Cardiac muscle cell (in vitro differentiated cells and primary cell): ENCODE data around the gene FGF14. TPM values are rescaled to one million over a fixed set of nuclear protein-coding genes. Genes with fewer than 3 reads are reported as not detected.

Experiments
- DNase-seq, 2 donors: peaks; one replicate each; pipeline versions ENCODE4 v3.0.0 to v3.0.0-alpha.2; 2010 to 2017; ENCODE audit warnings: low read depth in 1 of 2, low spot score in 1 of 2
- H3K27ac ChIP-seq: fragments of 200-600 bp; sonication (generic); 2 replicates; pipeline ENCODE4 v1.5.1; 2016
- H3K27me3 ChIP-seq: fragments of 200-600 bp; sonication (generic); 2 replicates; pipeline ENCODE4 v1.6.0; 2016; ENCODE audit warnings: control low read depth
- H3K36me3 ChIP-seq: fragments of 200-600 bp; sonication (generic); 2 replicates; pipeline ENCODE4 v1.5.1; 2016; ENCODE audit warnings: control low read depth
- H3K4me1 ChIP-seq: fragments of 200-600 bp; sonication (generic); 2 replicates; pipeline ENCODE4 v1.8.1; 2017; ENCODE audit warnings: low read depth, mild to moderate bottlenecking, mixed run types
- H3K4me3 ChIP-seq: fragments of 200-600 bp; sonication (generic); 2 replicates; pipeline ENCODE4 v1.5.1; 2016; ENCODE audit warnings: mild to moderate bottlenecking
- H3K9me3 ChIP-seq: fragments of 200-600 bp; sonication (generic); 2 replicates; pipeline ENCODE4 v1.5.1; 2017; ENCODE audit warnings: low read depth, mild to moderate bottlenecking, control low read depth
- polyA plus RNA-seq: library from polyadenylated mRNA; unstranded; fragments of >200 nt; fragmentation: Nextera tagmentation; extraction: Ambion mirVana; gene quantifications from 2 replicates; pipeline ENCODE4 v1.2.1, GENCODE V29; 2016
- total RNA-seq: library from RNA; depleted of rRNA; stranded (reverse); fragments of >200 nt; gene quantifications from 2 replicates; pipeline ENCODE4 v1.2.3, GENCODE V29; 2016
- TF ChIP-seq, protein P1 (sequence below): IDR thresholded peaks from 2 replicates; pipeline ENCODE4 v1.5.1; 2012; ENCODE audit warnings: low read depth, mild to moderate bottlenecking, low read length

FGF14 gene
- total and polyA plus RNA-seq, 2 experiments from 2014 or later = not detected

DNA sequence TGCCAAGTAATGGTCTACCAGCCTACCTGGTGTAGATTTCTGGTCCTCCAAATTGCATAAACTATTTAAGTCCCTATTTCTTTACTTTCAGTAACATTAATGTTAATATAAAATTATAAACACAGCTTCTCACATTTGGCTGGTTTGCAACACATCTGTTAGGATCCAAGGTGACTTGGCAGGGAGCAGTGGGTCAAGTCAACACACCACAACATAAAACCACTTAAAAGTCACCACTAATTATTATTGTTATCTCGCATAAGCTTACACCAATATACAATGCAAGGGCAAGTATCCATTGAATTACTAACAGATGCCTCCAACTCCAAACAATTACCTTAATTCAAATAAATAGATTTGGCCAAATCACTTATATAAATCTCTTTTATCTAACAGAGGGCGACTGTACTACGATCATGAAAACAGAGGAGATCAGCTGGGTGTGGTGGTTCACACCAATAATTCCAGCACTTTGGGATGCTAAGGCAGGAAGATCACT, 74.7 kb downstream of the FGF14 start:
- Histone ChIP-seq H3K4me1 (no peaks in the 10 kb centered on the region), H3K4me3 (no peak overlapping the region), H3K27me3 (no peaks in the 10 kb centered on the region), H3K27ac (no peak overlapping the region), H3K36me3 (no peaks in the 10 kb centered on the region), H3K9me3 (no peaks in the 10 kb centered on the region)
- TF ChIP-seq, protein P1, sequence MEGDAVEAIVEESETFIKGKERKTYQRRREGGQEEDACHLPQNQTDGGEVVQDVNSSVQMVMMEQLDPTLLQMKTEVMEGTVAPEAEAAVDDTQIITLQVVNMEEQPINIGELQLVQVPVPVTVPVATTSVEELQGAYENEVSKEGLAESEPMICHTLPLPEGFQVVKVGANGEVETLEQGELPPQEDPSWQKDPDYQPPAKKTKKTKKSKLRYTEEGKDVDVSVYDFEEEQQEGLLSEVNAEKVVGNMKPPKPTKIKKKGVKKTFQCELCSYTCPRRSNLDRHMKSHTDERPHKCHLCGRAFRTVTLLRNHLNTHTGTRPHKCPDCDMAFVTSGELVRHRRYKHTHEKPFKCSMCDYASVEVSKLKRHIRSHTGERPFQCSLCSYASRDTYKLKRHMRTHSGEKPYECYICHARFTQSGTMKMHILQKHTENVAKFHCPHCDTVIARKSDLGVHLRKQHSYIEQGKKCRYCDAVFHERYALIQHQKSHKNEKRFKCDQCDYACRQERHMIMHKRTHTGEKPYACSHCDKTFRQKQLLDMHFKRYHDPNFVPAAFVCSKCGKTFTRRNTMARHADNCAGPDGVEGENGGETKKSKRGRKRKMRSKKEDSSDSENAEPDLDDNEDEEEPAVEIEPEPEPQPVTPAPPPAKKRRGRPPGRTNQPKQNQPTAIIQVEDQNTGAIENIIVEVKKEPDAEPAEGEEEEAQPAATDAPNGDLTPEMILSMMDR = no peak
- DNase-seq = no peak

DNA sequence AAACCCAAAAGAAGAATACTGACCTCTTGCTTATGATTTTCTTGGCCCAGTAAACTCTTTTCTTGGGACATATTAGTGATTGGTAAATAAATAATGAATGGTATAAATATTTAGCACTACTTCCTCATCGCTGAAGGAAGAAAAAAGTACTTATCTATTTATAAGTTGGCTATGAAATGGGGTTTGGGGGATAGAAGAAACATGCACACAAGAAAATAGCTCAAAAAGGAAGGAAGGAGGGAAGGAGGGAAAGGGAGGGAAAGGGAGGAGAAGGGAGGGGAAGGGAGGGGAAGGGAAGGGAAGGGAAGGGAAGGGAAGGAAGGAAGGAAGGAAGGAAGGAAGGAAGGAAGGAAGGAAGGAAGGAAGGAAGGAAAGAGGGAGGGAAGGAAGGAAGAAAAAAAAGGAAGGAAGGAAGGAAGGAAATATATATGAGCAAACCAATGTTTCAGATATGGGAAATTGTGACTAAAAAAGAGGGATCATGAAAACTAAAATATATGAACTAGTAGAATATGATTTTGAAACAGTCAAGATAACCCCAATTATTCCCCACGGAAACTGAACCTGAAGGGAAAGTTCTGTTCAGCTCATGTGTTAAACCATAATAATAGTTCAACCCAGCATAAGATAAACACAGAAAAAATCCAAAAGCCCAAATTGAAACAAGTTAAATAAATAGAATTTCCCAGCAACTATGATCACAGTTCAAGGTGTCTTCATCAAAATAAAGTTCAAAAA, 75.3 kb downstream of the FGF14 start:
- Histone ChIP-seq H3K27me3 (no peaks in the 10 kb centered on the region), H3K36me3 (no peaks in the 10 kb centered on the region), H3K4me1 (no peaks in the 10 kb centered on the region), H3K27ac (no peak overlapping the region), H3K9me3 (no peaks in the 10 kb centered on the region), H3K4me3 (no peak overlapping the region)
- DNase-seq = no peak
- TF ChIP-seq, protein P1 = no peak

DNA sequence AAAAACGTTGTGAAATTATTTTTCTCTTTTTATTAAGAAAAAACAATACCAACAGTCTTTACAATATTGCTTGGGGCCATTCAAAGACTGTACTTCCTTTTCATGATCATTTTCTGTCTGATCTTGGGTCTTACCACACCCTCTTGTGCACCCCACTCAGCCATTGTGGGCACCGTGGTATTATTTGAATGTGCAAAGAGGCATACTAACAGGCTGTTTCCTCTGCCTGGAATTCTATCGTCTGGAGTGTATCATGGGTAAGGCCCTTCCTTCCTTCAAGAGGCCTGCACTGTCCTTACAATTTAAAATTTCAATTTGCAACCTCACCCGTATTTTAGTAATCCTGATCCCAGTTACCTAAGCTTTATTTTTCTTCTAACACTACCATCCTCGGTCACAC, 76.5 kb downstream of the FGF14 start:
- Histone ChIP-seq H3K4me3 (no peak overlapping the region), H3K9me3 (no peaks in the 10 kb centered on the region), H3K27ac (no peak overlapping the region), H3K4me1 (no peaks in the 10 kb centered on the region), H3K36me3 (no peaks in the 10 kb centered on the region), H3K27me3 (no peaks in the 10 kb centered on the region)
- TF ChIP-seq, protein P1 = no peak
- DNase-seq = no peak

DNA sequence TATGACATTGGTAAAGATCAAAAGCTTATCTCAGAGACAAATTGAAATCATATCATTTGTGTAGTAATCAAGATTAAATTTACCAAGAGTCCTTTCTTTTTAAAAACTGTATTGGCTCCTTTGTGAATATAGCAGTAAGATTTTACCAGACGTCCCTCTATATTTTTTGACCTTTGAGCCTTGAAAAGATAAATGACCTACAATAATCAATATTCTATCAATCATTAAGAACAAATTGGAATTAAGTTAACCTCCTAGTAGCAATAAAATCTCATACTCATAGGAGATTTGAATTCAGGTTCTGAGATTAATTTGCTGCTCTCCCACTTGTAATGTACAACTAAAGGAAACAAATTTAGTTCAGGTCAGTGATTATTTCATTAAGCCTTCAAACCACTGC, 78.3 kb downstream of the FGF14 start:
- H3K36me3 ChIP-seq = no peaks in the 10 kb centered on the region
- no peak overlapping the region for H3K4me3 ChIP-seq
- H3K27me3 ChIP-seq = no peaks in the 10 kb centered on the region
- no peak for DNase-seq
- no peaks in the 10 kb centered on the region for H3K9me3 ChIP-seq
- no peaks in the 10 kb centered on the region for H3K4me1 ChIP-seq
- H3K27ac ChIP-seq = no peak overlapping the region
- TF ChIP-seq, protein P1 = no peak

DNA sequence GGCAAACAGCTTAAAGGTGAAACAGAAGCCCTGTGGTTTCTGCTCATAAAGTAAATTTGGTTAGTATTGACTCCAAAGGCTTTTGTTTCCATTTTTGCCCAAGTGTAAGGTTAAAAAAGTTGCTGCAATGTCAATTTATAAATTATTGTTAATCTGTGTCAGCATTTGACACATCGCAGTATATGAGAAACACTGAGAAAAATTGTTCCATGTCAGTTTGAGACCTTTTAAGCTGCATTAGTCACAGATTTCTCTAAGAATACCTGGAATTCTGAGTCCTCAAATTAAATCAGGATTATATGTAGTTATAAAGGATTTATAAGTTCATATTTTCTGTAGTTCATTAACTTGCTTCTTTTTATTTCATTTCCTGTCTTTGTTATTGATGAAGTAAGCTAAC, 78.8 kb downstream of the FGF14 start:
- H3K27me3 ChIP-seq = no peaks in the 10 kb centered on the region
- TF ChIP-seq, protein P1 = no peak
- no peak overlapping the region for H3K27ac ChIP-seq
- H3K4me3 ChIP-seq = no peak overlapping the region
- H3K9me3 ChIP-seq = no peaks in the 10 kb centered on the region
- H3K36me3 ChIP-seq = no peaks in the 10 kb centered on the region
- DNase-seq = no peak
- no peaks in the 10 kb centered on the region for H3K4me1 ChIP-seq
